GM20431 (cell line): ENCODE results near the gene MIER2.
"Not testable (repeated sequence)": the region's sequence is repeated elsewhere in the genome, so short reads cannot be mapped to it uniquely, and the experiment has no call there.

ENCODE experiments used
- in situ Hi-C: fragments of 300-500 bp; cut with MseI, MboI; formaldehyde crosslinking; loops from one replicate; pipeline ENCODE4 v1.15.0; 2020; ENCODE audit warnings: low sequenced_read_pairs; ENCODE audit not compliant: unreplicated experiment

The MIER2 gene

GRCh38 chr19:262125-262524, 82.5 kb downstream of the MIER2 start:
- in situ Hi-C loops = no loop called here

- in situ Hi-C loops = not testable (repeated sequence)
Measured at GRCh38 chr19:256804-257203, 87.8 kb downstream of the MIER2 start.
